Mammary microvascular endothelial cell (primary cell): ENCODE results near the gene DNM3. TPM values are rescaled to one million over a fixed set of nuclear protein-coding genes. Genes with fewer than 3 reads are reported as not detected.

Experiments used
- total RNA-seq: library from RNA; depleted of rRNA; stranded (reverse); fragments of >200 nt; gene quantifications from 2 replicates; pipeline ENCODE4 v1.2.3, GENCODE V29; 2015

The DNM3 gene
- 1.0 and 1.7 TPM in 2 replicates for total RNA-seq

DNA sequence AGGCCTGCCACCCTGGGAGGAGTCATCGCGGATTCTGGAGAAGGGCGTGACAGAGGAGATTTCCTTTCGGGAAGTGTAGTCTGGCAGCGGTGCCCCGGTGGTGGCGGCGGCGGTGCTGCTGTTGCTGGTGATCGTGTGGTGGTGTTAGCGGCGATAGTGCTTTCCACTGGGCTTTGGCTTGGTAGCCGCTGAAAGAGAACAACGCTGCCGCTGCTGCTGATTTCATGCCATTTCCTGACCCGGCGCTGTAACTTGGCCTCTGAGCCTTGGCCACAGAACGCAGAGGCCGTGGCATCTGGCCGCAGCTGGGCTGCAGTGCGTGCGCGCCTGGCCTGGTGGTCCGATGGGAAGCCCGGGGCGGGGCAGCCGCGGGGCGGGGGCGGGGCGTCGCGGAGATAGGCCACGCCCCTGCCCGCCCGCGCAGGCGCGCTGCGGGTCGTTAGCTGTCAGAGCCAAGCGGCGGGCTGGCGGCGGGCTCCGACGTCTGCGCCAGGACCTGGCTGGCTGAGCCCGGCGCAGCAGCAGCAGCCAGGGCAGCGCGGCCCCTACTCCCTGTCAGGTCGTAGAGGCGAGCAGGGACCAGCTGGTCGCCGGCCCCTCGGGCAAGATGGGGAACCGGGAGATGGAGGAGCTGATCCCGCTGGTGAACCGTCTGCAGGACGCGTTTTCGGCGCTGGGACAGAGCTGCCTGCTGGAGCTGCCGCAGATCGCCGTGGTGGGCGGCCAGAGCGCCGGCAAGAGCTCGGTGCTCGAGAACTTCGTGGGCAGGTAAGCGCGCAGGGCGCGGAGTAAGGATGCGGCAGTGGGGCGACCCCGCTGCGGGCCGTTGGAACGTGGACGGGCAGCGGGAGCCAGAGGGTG lies at the start of gene DNM3:
Gene DNM3 (plus strand): TSS at position 449 of the 861 bp plus-strand sequence. CDS start 159 bp downstream, at position 608.

GRCh38 chr1:172420385-172420784 lies 579.1 kb downstream of the DNM3 start, which contains the start of gene C1orf105:
Gene C1orf105 (plus strand): TSS chr1:172420685. CDS start chr1:172420886, 201 bp downstream.

DNA sequence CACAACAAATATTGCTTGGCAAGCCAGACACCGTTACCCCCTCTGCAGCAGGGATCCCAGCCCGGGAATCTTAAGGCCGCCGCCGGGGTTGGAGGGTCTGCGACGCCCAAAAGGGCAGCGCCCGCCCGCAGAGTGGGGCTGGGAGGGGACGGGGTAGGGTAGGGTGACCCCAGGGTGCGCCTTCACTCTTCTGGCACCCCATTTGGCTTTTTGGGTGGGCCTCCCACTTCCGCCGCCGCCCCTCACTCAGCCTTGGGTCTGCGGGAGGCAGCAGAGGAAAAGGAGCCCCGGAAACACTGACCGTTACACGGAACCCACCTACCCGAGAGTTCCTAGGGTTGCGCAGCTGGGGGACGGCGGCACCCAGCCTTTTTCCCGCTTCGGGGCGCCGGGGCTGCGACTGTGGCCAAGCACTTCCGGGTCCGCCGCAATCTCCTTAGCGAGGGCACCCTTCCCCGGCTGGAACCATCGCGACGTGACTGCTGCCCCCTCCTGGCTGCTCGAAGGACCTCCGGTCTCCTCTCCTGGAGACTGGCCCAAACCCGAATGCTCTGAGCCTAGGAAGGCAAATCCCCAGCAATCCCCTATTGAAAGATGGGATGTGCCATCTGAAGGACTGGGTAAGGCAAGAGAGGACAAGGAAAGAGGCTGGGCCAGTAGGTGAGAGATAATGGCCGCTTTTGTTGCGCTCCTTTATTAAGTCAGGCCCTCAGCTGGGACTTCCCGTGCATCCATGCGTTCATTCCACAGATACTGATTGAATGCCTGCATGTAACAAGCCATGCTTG lies 602.6 kb downstream of the DNM3 start, which contains the start of gene PIGC:
Gene PIGC (minus strand): TSS at position 404 of the 788 bp plus-strand sequence. CDS start 1,447 bp downstream, outside the sequence.

Other genes with a start within 250 kb of the DNM3 start
- not detected in 2 replicates for gene MYOCOS, start 219.3 kb upstream of the DNM3 start, total RNA-seq
- not detected in 2 replicates for gene MYOC, start 188.8 kb upstream of the DNM3 start, total RNA-seq
- gene VAMP4, start 99.4 kb upstream of the DNM3 start, total RNA-seq, result 2.5 and 4.1 TPM in 2 replicates
- gene METTL13, start 59.8 kb upstream of the DNM3 start, total RNA-seq, result 27.9 and 39.8 TPM in 2 replicates